Activated CD4-positive, CD25-positive, alpha-beta regulatory T cell treated with anti-CD3 and anti-CD28 coated beads, Interleukin-2, amount 50 U/mL, for 72 hours (primary cell): ENCODE measurements around the gene METTL16.

Source experiments
- DNase-seq: peaks from one replicate; pipeline ENCODE4 v3.0.0; 2021

METTL16 gene

GRCh38 chr17:2393954-2394749 is 117.5 kb downstream of the METTL16 start:
- DNase-seq = no peak

GRCh38 chr17:2393174-2393953 is 118.3 kb downstream of the METTL16 start:
- peak; percentile 87 for DNase-seq

GRCh38 chr17:2392252-2393173 is 119.2 kb downstream of the METTL16 start:
- peak; percentile 99 for DNase-seq

- DNase-seq = no peak
These were observed 120.0 kb downstream of the METTL16 start for GRCh38 chr17:2391597-2392251.

GRCh38 chr17:2390199-2390836 is 121.4 kb downstream of the METTL16 start:
- DNase-seq = no peak

- DNase-seq = no peak
These were observed 123.0 kb downstream of the METTL16 start for GRCh38 chr17:2388683-2389055.

GRCh38 chr17:2388020-2388682 is 123.5 kb downstream of the METTL16 start:
- DNase-seq = no peak

- DNase-seq = no peak
These were observed 124.3 kb downstream of the METTL16 start for GRCh38 chr17:2387086-2388019.

- no peak for DNase-seq
These were observed 125.1 kb downstream of the METTL16 start for GRCh38 chr17:2386400-2387085.

- DNase-seq = no peak
These were observed 126.2 kb downstream of the METTL16 start for GRCh38 chr17:2385240-2386210.

GRCh38 chr17:2384439-2385127 is 127.1 kb downstream of the METTL16 start:
- no peak for DNase-seq

- DNase-seq = no peak
These were observed 128.0 kb downstream of the METTL16 start for GRCh38 chr17:2383628-2384167.

- DNase-seq = no peak
These were observed 130.6 kb downstream of the METTL16 start for GRCh38 chr17:2380950-2381649.

GRCh38 chr17:2380226-2380922 is 131.3 kb downstream of the METTL16 start:
- DNase-seq = no peak

GRCh38 chr17:2379489-2380225 is 132.0 kb downstream of the METTL16 start:
- no peak for DNase-seq
